SU-DHL-6 (cell line): Measurements from ENCODE around the gene KRTAP4-9.
"Not testable (repeated sequence)": the region's sequence is repeated elsewhere in the genome, so short reads cannot be mapped to it uniquely, and the experiment has no call there.

Experiments
- H2AFZ ChIP-seq: fragments of 200-600 bp; sonication (generic); 2 replicates; pipeline ENCODE4 v1.6.1; 2014; ENCODE audit warnings: low read depth, mild to moderate bottlenecking, moderate library complexity, mixed read lengths, antibody characterized with exemption, low read length; ENCODE audit not compliant: severe bottlenecking
- H3F3A ChIP-seq: fragments of 200-600 bp; shearing (Covaris generic); 2 replicates; pipeline ENCODE4 v1.6.0; 2016; ENCODE audit warnings: antibody characterized with exemption, mild to moderate bottlenecking; ENCODE audit not compliant: insufficient read depth
- H3K27ac ChIP-seq: fragments of 200-600 bp; sonication (generic); 2 replicates; pipeline ENCODE4 v1.5.1; 2016; ENCODE audit warnings: low read depth, mild to moderate bottlenecking, low read length, moderate library complexity, mixed read lengths
- H3K27me3 ChIP-seq: fragments of 200-600 bp; sonication (generic), shearing (Covaris generic); 2 replicates; pipeline ENCODE4 v1.6.0; 2014; ENCODE audit warnings: mild to moderate bottlenecking, low read length
- H3K36me3 ChIP-seq: fragments of 200-600 bp; sonication (generic); 2 replicates; pipeline ENCODE4 v1.6.1; 2014; ENCODE audit warnings: mild to moderate bottlenecking, low read length, mixed read lengths
- H3K4me2 ChIP-seq: fragments of 300-600, 200-600 bp; shearing (Covaris generic), sonication (generic); 2 replicates; pipeline ENCODE4 v1.6.0; 2014; ENCODE audit warnings: low read length, low read depth, mild to moderate bottlenecking; ENCODE audit not compliant: poor library complexity, severe bottlenecking
- H3K4me3 ChIP-seq: fragments of 200-600 bp; sonication (generic); 2 replicates; pipeline ENCODE4 v1.5.1; 2014; ENCODE audit warnings: antibody characterized with exemption, low read length, mild to moderate bottlenecking, mixed read lengths; ENCODE audit not compliant: insufficient read depth, poor library complexity, severe bottlenecking
- H3K79me2 ChIP-seq: fragments of 200-600 bp; sonication (generic); 2 replicates; pipeline ENCODE4 v1.6.1; 2014; ENCODE audit warnings: mild to moderate bottlenecking, low read length, moderate library complexity; ENCODE audit not compliant: insufficient read depth
- H3K9ac ChIP-seq: fragments of 200-600 bp; sonication (generic); 2 replicates; pipeline ENCODE4 v1.7.0; 2014; ENCODE audit warnings: mild to moderate bottlenecking, low read length
- H3K9me2 ChIP-seq: fragments of 200-600 bp; sonication (generic); replicated peaks from 2 replicates; pipeline ENCODE4 v1.6.1; 2014; ENCODE audit warnings: low read length; ENCODE audit not compliant: insufficient read depth
- H3K9me3 ChIP-seq: fragments of 200-600 bp; sonication (generic); 2 replicates; pipeline ENCODE4 v1.6.1; 2014; ENCODE audit warnings: low read length, mixed read lengths; ENCODE audit not compliant: insufficient read depth
- H4K20me1 ChIP-seq: fragments of 200-600 bp; sonication (generic); 2 replicates; pipeline ENCODE4 v1.6.1; 2014; ENCODE audit warnings: low read depth, mild to moderate bottlenecking, antibody characterized with exemption, low read length, moderate library complexity, mixed read lengths
- EZH2phosphoT487 ChIP-seq: fragments of 200-600 bp; sonication (generic), shearing (Covaris generic); conservative IDR thresholded peaks from 2 replicates; pipeline ENCODE4 v1.6.1; 2018; ENCODE audit warnings: mild to moderate bottlenecking, antibody characterized with exemption, low read length, moderate library complexity, mixed read lengths
- TF ChIP-seq, protein P1 (sequence below): fragments of 200-600 bp; sonication (generic); IDR thresholded peaks from one replicate; pipeline ENCODE4 v1.5.1; 2017; ENCODE audit warnings: antibody characterized with exemption, mild to moderate bottlenecking, low read length, moderate library complexity; ENCODE audit not compliant: insufficient read depth, poor library complexity, severe bottlenecking

The KRTAP4-9 gene

DNA sequence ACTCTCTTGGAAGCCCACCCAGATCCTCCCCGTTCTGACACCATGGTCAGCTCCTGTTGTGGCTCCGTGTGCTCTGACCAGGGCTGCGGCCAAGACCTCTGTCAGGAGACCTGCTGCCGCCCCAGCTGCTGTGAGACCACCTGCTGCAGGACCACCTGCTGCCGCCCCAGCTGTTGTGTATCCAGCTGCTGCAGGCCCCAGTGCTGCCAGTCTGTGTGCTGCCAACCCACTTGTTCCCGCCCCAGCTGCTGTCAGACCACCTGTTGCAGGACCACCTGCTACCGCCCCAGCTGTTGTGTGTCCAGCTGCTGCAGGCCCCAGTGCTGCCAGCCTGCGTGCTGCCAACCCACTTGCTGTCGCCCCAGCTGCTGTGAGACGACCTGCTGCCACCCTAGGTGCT lies at the start of gene KRTAP4-9:
KRTAP4-9 (plus strand) TSS at position 43 of the 400 bp plus-strand sequence; CDS start at position 43, 0 bp downstream.
- H3F3A ChIP-seq, H4K20me1 ChIP-seq, H3K9me3 ChIP-seq, H3K27me3 ChIP-seq, H3K9ac ChIP-seq, H3K79me2 ChIP-seq, H2AFZ ChIP-seq, H3K4me3 ChIP-seq, H3K36me3 ChIP-seq, H3K27ac ChIP-seq, H3K4me2 ChIP-seq, H3K9me2 ChIP-seq: not testable (repeated sequence)

DNA sequence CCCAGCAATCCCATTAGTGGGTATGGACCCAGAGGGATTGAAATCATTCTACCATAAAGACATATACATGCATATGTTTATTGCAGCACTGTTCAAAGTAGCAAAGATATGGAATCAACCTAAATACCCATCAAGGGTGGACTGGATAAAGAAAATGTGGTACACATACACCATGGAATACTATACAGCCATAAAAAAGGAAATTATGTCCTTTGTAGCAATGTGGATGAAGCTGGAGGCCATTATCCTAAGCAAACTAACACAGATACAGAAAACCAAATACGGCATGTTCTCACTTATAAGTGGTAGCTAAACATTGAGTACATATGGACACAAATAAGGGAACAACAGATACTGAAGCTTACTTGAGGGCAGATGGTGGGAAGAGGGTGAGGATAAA lies 47.6 kb upstream of the KRTAP4-9 start:
- Histone ChIP-seq H4K20me1 (no peaks in the 10 kb centered on the region), H3K27ac (no peak overlapping the region), H3K9ac (no peak overlapping the region), H3F3A (no peaks in the 10 kb centered on the region), H3K4me2 (no peak overlapping the region), H3K9me2 (no peaks in the 10 kb centered on the region), H3K27me3 (no peaks in the 10 kb centered on the region), H3K36me3 (no peaks in the 10 kb centered on the region), H3K9me3 (no peaks in the 10 kb centered on the region), H3K79me2 (no peaks in the 10 kb centered on the region), H3K4me3 (no peak overlapping the region), H2AFZ (no peak overlapping the region)
- TF ChIP-seq, protein P1, sequence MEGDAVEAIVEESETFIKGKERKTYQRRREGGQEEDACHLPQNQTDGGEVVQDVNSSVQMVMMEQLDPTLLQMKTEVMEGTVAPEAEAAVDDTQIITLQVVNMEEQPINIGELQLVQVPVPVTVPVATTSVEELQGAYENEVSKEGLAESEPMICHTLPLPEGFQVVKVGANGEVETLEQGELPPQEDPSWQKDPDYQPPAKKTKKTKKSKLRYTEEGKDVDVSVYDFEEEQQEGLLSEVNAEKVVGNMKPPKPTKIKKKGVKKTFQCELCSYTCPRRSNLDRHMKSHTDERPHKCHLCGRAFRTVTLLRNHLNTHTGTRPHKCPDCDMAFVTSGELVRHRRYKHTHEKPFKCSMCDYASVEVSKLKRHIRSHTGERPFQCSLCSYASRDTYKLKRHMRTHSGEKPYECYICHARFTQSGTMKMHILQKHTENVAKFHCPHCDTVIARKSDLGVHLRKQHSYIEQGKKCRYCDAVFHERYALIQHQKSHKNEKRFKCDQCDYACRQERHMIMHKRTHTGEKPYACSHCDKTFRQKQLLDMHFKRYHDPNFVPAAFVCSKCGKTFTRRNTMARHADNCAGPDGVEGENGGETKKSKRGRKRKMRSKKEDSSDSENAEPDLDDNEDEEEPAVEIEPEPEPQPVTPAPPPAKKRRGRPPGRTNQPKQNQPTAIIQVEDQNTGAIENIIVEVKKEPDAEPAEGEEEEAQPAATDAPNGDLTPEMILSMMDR = no peak
- no peak for TF ChIP-seq EZH2phosphoT487

DNA sequence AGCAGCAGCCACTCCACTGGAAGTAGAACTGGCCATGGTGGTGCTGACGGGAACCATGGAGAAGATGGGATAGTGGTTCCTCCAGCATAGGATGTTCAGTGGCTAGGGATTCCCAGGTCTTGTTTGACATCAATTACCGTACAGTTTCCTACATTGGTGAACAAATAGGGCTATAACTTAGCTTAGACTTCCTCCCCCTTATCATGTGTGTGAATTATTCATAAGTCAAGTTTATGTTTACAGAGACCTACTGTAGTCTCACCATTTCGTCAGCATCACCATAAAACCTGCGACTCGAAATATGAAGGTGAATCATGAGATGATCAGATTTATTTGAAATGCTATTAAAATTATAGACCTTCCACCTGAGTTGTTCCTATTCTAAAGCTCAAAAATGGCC lies 46.4 kb upstream of the KRTAP4-9 start:
- TF ChIP-seq EZH2phosphoT487 = no peak
- TF ChIP-seq, protein P1 = no peak
- H3K79me2 ChIP-seq = no peaks in the 10 kb centered on the region
- no peaks in the 10 kb centered on the region for H3F3A ChIP-seq

DNA sequence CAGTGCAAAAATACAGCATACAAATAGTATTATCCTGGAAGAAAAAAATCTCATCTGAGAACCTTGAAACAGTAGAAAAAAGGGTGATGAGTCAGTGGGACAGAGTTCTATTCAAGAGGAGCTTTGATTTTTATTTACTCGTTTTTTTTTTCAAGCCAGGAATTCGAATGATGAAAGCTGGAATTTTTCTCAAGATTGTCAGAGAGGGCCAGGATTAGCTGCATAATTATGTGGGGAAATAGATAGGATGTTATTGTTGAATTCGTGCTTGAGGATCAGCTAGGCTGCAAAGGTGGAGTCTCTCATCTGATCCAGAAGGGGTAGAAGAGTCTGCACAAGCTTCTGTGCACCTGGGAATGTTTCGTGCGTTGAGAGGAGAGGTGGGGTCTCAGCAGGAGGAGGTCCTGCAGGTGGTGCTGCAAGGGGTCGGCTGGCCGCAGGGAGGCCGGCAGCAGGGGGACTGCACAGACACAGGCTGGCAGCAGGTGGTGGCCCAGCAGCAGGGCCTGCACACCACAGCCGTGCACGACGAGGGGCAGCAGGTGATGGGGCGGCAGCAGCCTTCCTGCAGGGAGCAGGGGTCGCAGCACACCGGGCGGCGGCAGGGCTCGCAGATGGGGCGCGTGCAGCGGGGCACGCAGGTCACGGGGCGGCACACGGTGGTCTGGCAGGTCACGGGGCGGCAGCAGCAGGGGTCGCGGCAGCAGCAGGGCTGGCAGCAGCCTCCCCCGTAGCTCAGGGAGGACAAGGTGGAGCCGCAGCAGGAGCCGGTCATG lies 45.7 kb upstream of the KRTAP4-9 start:
- not testable (repeated sequence) for H3K9me3 ChIP-seq, H3K27me3 ChIP-seq, H3K9me2 ChIP-seq, H3K4me2 ChIP-seq, H3K79me2 ChIP-seq, H4K20me1 ChIP-seq, H3F3A ChIP-seq, H3K27ac ChIP-seq, H3K36me3 ChIP-seq, H2AFZ ChIP-seq, H3K9ac ChIP-seq, H3K4me3 ChIP-seq

More for the DNA sequence above, 46.4 kb upstream of the KRTAP4-9 start:
- H3K9ac ChIP-seq = no peak overlapping the region
- no peaks in the 10 kb centered on the region for H3K27me3 ChIP-seq
- H3K4me3 ChIP-seq = no peak overlapping the region
- H3K9me3 ChIP-seq = no peaks in the 10 kb centered on the region
- no peak overlapping the region for H3K27ac ChIP-seq
- no peak overlapping the region for H3K4me2 ChIP-seq
- no peak overlapping the region for H2AFZ ChIP-seq
- H4K20me1 ChIP-seq = no peaks in the 10 kb centered on the region
- no peaks in the 10 kb centered on the region for H3K36me3 ChIP-seq
- no peaks in the 10 kb centered on the region for H3K9me2 ChIP-seq
